H9 (cell line): Measurements from ENCODE around the gene TBC1D10B. TPM values are rescaled to one million over a fixed set of nuclear protein-coding genes. Genes with fewer than 3 reads are reported as not detected.

Experiments used
- DNase-seq: peaks from one replicate; pipeline ENCODE4 v3.0.0-alpha.2; 2017
- H2AFZ ChIP-seq: one replicate; pipeline ENCODE4 v1.6.1; 2013; ENCODE audit warnings: mild to moderate bottlenecking, low read length, control low read depth, moderate library complexity
- H2AK5ac ChIP-seq: 2 replicates; pipeline ENCODE4 v1.6.1; 2013; ENCODE audit warnings: low read length, control low read depth, mixed read lengths; ENCODE audit not compliant: insufficient read length
- H2BK120ac ChIP-seq: one replicate; pipeline ENCODE4 v1.6.1; 2013; ENCODE audit warnings: low read depth, mild to moderate bottlenecking, low read length, control low read depth, inconsistent platforms; ENCODE audit not compliant: poor library complexity, severe bottlenecking
- H2BK12ac ChIP-seq: 2 replicates; pipeline ENCODE4 v1.6.1; 2013; ENCODE audit warnings: low read length, control low read depth, mixed read lengths, low read depth; ENCODE audit not compliant: insufficient read length
- H2BK15ac ChIP-seq: 2 replicates; pipeline ENCODE4 v1.6.1; 2013; ENCODE audit warnings: low read depth, low read length, control low read depth
- H2BK20ac ChIP-seq: one replicate; pipeline ENCODE4 v1.6.1; 2013; ENCODE audit warnings: low read depth, mild to moderate bottlenecking, low read length, control low read depth, inconsistent platforms; ENCODE audit not compliant: poor library complexity, severe bottlenecking
- H2BK5ac ChIP-seq: 2 replicates; pipeline ENCODE4 v1.6.1; 2013; ENCODE audit warnings: low read length, control low read depth, mixed read lengths; ENCODE audit not compliant: insufficient read length
- H3K14ac ChIP-seq: 2 replicates; pipeline ENCODE4 v1.6.1; 2013; ENCODE audit warnings: low read length, control low read depth; ENCODE audit not compliant: insufficient read depth
- H3K18ac ChIP-seq: 2 replicates; pipeline ENCODE4 v1.6.1; 2013; ENCODE audit warnings: low read depth, mild to moderate bottlenecking, mixed read lengths, low read length, control low read depth; ENCODE audit not compliant: insufficient read length
- H3K23ac ChIP-seq: 2 replicates; pipeline ENCODE4 v1.6.1; 2013; ENCODE audit warnings: low read length, control low read depth, mixed read lengths, low read depth; ENCODE audit not compliant: insufficient read length
- H3K23me2 ChIP-seq: 2 replicates; pipeline ENCODE4 v1.6.1; 2013; ENCODE audit warnings: low read depth, mild to moderate bottlenecking, mixed read lengths, low read length, control low read depth; ENCODE audit not compliant: insufficient read length, poor library complexity, severe bottlenecking
- H3K27ac ChIP-seq: 2 replicates; pipeline ENCODE4 v1.5.1; 2013; ENCODE audit warnings: low read length, control low read depth, mixed read lengths, low read depth; ENCODE audit not compliant: insufficient read length
- H3K27me3 ChIP-seq: 2 replicates; pipeline ENCODE4 v1.6.1; 2013; ENCODE audit warnings: low read length, control low read depth, inconsistent platforms; ENCODE audit not compliant: insufficient read depth
- H3K4ac ChIP-seq: 2 replicates; pipeline ENCODE4 v1.6.1; 2013; ENCODE audit warnings: low read depth, mild to moderate bottlenecking, control low read depth, inconsistent platforms, low read length, moderate library complexity
- H3K4me1 ChIP-seq: 2 replicates; pipeline ENCODE4 v1.6.1; 2013; ENCODE audit warnings: low read length, control low read depth, inconsistent platforms; ENCODE audit not compliant: insufficient read depth
- H3K4me2 ChIP-seq: 2 replicates; pipeline ENCODE4 v1.6.1; 2013; ENCODE audit warnings: low read length, control low read depth, mixed read lengths; ENCODE audit not compliant: insufficient read length, insufficient read depth
- H3K56ac ChIP-seq: 2 replicates; pipeline ENCODE4 v1.6.1; 2013; ENCODE audit warnings: low read depth, mild to moderate bottlenecking, mixed read lengths, low read length, control low read depth; ENCODE audit not compliant: insufficient read length
- H3K79me1 ChIP-seq: 2 replicates; pipeline ENCODE4 v1.6.1; 2013; ENCODE audit warnings: low read depth, mild to moderate bottlenecking, moderate library complexity, low read length, control low read depth, inconsistent platforms; ENCODE audit not compliant: insufficient read depth, poor library complexity, severe bottlenecking
- H3K79me2 ChIP-seq: 2 replicates; pipeline ENCODE4 v1.6.1; 2013; ENCODE audit warnings: low read length, control low read depth, inconsistent platforms; ENCODE audit not compliant: insufficient read depth
- H3K9ac ChIP-seq: 2 replicates; pipeline ENCODE4 v1.6.1; 2013; ENCODE audit warnings: low read length, control low read depth, mixed read lengths; ENCODE audit not compliant: insufficient read length; ENCODE audit errors: extremely low read depth
- H3K9me3 ChIP-seq: one replicate; pipeline ENCODE4 v1.6.1; 2013; ENCODE audit warnings: low read depth, low read length, inconsistent platforms; ENCODE audit not compliant: control insufficient read depth
- H3T11ph ChIP-seq: one replicate; pipeline ENCODE4 v1.6.1; 2013; ENCODE audit warnings: mild to moderate bottlenecking, low read length, control low read depth, inconsistent platforms
- H4K20me1 ChIP-seq: one replicate; pipeline ENCODE4 v1.6.1; 2013; ENCODE audit not compliant: control insufficient read depth, insufficient read length, insufficient read depth
- H4K5ac ChIP-seq: 2 replicates; pipeline ENCODE4 v1.6.1; 2013; ENCODE audit warnings: low read depth, mild to moderate bottlenecking, mixed read lengths, low read length, control low read depth; ENCODE audit not compliant: insufficient read length
- H4K8ac ChIP-seq: replicated peaks from 2 replicates; pipeline ENCODE4 v1.6.1; 2013; ENCODE audit warnings: low read length, control low read depth, mixed read lengths, low read depth; ENCODE audit not compliant: insufficient read length
- H4K91ac ChIP-seq: 2 replicates; pipeline ENCODE4 v1.6.1; 2013; ENCODE audit warnings: low read depth, mild to moderate bottlenecking, moderate library complexity, mixed read lengths, low read length, control low read depth; ENCODE audit not compliant: insufficient read length
- H3K27ac Mint-ChIP-seq, 3 experiments: 2 replicates in 2 of 3; 3 replicates in 1 of 3; pipeline ENCODE4 v1.8.0; 2020 to 2021; ENCODE audit warnings: mixed read lengths in 3 of 3, mild to moderate bottlenecking in 1 of 3, moderate library complexity in 1 of 3
- H3K27me3 Mint-ChIP-seq: 2 replicates; pipeline ENCODE4 v1.8.0; 2021; ENCODE audit warnings: low read depth, mild to moderate bottlenecking, moderate library complexity, mixed read lengths
- H3K36me3 Mint-ChIP-seq, 3 experiments: 2 replicates in 2 of 3; 3 replicates in 1 of 3; pipeline ENCODE4 v1.8.0; 2020 to 2021; ENCODE audit warnings: low read depth in 3 of 3, mixed read lengths in 3 of 3; ENCODE audit not compliant: insufficient read depth in 1 of 3
- H3K4me1 Mint-ChIP-seq, 2 experiments: 2 replicates each; pipeline ENCODE4 v1.8.0; 2020; ENCODE audit warnings: mixed read lengths in 2 of 2
- H3K4me3 Mint-ChIP-seq, 2 experiments: 2 replicates in 1 of 2; 3 replicates in 1 of 2; pipeline ENCODE4 v1.8.0; 2020 to 2021; ENCODE audit warnings: mild to moderate bottlenecking in 2 of 2, mixed read lengths in 2 of 2, moderate library complexity in 1 of 2
- H3K9me3 Mint-ChIP-seq, 2 experiments: 2 replicates in 1 of 2; 3 replicates in 1 of 2; pipeline ENCODE4 v1.8.0; 2020; ENCODE audit warnings: mild to moderate bottlenecking in 2 of 2, mixed read lengths in 2 of 2, moderate library complexity in 1 of 2
- CTCF ChIP-seq: fragments of 200-600 bp; sonication (generic); conservative IDR thresholded peaks from 3 replicates; pipeline ENCODE4 v1.8.0; 2021; ENCODE audit warnings: antibody characterized with exemption, mild to moderate bottlenecking
- WGBS: extraction: QIAGEN DNeasy Blood & Tissue Kit; methylation state at CpG from one replicate; pipeline ENCODE4 v1.1.7; 2013; ENCODE audit warnings: missing lambda C conversion rate, low lambda C conversion rate, mixed read lengths; ENCODE audit not compliant: insufficient read length; ENCODE audit errors: extremely low coverage; 5-methylcytosine and 5-hydroxymethylcytosine counted together
- long read RNA-seq: library from polyadenylated mRNA; unstranded; transcript quantifications from one replicate; pipeline ENCODE4 v2.0.0, GENCODE V29; 2020
- total RNA-seq: library from RNA; stranded (reverse); gene quantifications from 2 replicates; pipeline ENCODE4 v1.2.1, GENCODE V29; 2021

The TBC1D10B gene, protein sequence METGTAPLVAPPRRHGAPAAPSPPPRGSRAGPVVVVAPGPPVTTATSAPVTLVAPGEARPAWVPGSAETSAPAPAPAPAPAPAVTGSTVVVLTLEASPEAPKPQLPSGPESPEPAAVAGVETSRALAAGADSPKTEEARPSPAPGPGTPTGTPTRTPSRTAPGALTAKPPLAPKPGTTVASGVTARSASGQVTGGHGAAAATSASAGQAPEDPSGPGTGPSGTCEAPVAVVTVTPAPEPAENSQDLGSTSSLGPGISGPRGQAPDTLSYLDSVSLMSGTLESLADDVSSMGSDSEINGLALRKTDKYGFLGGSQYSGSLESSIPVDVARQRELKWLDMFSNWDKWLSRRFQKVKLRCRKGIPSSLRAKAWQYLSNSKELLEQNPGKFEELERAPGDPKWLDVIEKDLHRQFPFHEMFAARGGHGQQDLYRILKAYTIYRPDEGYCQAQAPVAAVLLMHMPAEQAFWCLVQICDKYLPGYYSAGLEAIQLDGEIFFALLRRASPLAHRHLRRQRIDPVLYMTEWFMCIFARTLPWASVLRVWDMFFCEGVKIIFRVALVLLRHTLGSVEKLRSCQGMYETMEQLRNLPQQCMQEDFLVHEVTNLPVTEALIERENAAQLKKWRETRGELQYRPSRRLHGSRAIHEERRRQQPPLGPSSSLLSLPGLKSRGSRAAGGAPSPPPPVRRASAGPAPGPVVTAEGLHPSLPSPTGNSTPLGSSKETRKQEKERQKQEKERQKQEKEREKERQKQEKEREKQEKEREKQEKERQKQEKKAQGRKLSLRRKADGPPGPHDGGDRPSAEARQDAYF
- 25.6 and 25.8 TPM in 2 replicates for total RNA-seq
- long read RNA-seq, partial matches to known transcripts: 5 of 13 reads
- long read RNA-seq, other reads (novel, unspliced or antisense): 3 of 13 reads

DNA sequence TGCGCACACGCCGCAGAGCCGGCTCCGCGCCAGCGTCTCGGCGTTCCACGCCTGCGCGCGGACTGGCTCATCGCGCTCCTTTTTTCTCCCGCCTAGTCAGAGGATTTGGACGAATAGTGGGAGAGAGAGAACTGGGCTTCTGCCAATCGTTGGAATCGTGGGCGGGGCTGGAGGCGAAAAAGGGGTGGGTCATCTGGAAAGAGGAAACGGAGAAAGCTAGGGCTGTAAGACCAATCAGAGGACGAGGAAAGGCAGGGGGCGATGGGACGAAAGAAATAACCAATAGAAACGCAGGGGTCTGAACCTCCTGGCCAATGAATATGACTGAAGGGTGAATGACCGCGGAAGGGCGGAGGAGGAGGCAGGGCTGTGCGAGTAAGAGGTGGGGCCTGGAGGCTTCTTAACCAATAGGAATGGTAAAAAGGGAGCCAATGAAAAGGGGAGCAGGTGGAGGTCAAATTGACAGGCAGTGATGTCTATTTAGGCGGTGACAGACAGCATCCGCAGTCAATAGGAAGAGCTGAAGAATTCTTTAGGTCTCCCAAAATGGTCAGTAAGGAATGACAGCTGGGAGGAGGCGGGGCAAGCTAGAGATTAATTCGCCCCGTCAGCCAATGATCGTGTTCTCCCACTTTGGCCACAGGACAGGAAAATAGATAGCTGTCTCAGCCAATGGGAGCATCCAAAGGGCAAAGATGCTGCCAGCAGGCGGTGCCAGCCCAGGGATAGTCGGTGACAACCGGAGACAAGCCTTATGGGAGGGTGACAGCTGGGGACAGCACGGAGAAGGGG lies at the start of gene TBC1D10B:
TBC1D10B (minus strand) TSS at position 39 of the 792 bp plus-strand sequence. CDS start 311 bp downstream, outside the sequence.
- H3T11ph ChIP-seq: no peak within 1 kb of the TSS
- H3K4ac ChIP-seq: no peak within 1 kb of the TSS
- peak; percentile 29; the same call in 1 of the 3 replicates for TF ChIP-seq CTCF
- no peak within 1 kb of the TSS for H4K8ac ChIP-seq
- peaks cover 2 to 5% (median 4%) of the 10 kb centered on the region in 3 experiments; a peak in 6 of 7 replicates for H3K36me3 Mint-ChIP-seq
- H3K27me3 Mint-ChIP-seq: peaks cover 2% of the 10 kb centered on the region; the same call in 1 of the 2 replicates
- H3K79me1 ChIP-seq: peaks cover 3% of the 10 kb centered on the region
- no peak within 1 kb of the TSS for H3K27ac ChIP-seq
- H3K14ac ChIP-seq: no peak within 1 kb of the TSS; the same call in 1 of the 2 replicates
- H3K4me2 ChIP-seq: peak within 1 kb of the TSS; percentile 80
- peak; percentile 100 for DNase-seq
- H2BK20ac ChIP-seq: no peak within 1 kb of the TSS
- H3K4me3 Mint-ChIP-seq: peak within 1 kb of the TSS; percentile 75 to 84
- no peak within 1 kb of the TSS for H2BK15ac ChIP-seq
- H3K9me3 ChIP-seq: no peaks in the 10 kb centered on the region
- H3K27ac Mint-ChIP-seq: peak within 1 kb of the TSS; percentile 75 to 87 (median 82); a peak in 6 of 7 replicates
- H4K5ac ChIP-seq: no peak within 1 kb of the TSS
- no peak within 1 kb of the TSS for H3K18ac ChIP-seq
- H2BK5ac ChIP-seq: no peak within 1 kb of the TSS
- H4K91ac ChIP-seq: no peak within 1 kb of the TSS
- H3K56ac ChIP-seq: no peak within 1 kb of the TSS
- no peak within 1 kb of the TSS for H3K9ac ChIP-seq
- no peak within 1 kb of the TSS for H3K23ac ChIP-seq
- peaks cover 6% of the 10 kb centered on the region for H3K4me1 ChIP-seq
- no peaks in the 10 kb centered on the region for H3K27me3 ChIP-seq
- peaks cover 10% of the 10 kb centered on the region for H3K23me2 ChIP-seq
- no CpG with 5 or more reads among the region's 40 CpGs for WGBS
- peaks cover 35 to 43% of the 10 kb centered on the region in 2 experiments for H3K4me1 Mint-ChIP-seq
- peaks cover 0 to 3% of the 10 kb centered on the region in 2 experiments; a peak in 3 of 5 replicates for H3K9me3 Mint-ChIP-seq
- H2BK12ac ChIP-seq: no peak within 1 kb of the TSS
- H4K20me1 ChIP-seq: no peaks in the 10 kb centered on the region
- no peaks in the 10 kb centered on the region; the same call in none of the 2 replicates for H3K79me2 ChIP-seq
- no peak within 1 kb of the TSS for H2AK5ac ChIP-seq
- H2BK120ac ChIP-seq: no peak within 1 kb of the TSS
- no peak within 1 kb of the TSS for H2AFZ ChIP-seq
